ENCODE results near the gene CES4A.

DNA sequence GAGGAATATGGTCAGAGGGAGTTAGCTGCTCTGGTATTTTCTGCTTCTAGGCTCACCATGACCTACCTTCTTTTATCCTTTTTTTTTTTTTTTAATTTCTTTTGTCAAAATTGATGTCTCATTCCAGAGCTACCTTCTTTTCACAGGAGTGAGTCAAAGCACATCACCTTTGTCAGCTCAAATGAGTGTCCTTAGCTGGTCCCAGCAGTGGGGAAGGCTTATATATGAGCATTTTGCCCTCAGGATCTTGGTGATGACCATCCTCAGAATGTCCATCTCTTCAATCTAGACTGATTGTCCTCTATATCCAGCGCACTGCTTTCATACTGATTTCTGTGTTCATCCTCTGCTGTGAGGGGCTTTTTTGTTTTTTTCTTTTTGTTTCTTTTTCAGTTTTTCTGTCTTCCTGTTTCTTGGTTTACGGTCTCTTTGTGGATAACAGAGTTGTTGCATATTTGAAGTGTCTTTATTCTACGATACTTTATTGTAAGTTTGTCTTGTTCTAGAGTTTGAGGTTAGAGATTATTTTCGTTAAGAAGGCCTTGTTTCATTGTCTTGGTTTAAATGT lies 65.5 kb downstream of the CES4A start:
- TF ChIP-seq, protein P1, sequence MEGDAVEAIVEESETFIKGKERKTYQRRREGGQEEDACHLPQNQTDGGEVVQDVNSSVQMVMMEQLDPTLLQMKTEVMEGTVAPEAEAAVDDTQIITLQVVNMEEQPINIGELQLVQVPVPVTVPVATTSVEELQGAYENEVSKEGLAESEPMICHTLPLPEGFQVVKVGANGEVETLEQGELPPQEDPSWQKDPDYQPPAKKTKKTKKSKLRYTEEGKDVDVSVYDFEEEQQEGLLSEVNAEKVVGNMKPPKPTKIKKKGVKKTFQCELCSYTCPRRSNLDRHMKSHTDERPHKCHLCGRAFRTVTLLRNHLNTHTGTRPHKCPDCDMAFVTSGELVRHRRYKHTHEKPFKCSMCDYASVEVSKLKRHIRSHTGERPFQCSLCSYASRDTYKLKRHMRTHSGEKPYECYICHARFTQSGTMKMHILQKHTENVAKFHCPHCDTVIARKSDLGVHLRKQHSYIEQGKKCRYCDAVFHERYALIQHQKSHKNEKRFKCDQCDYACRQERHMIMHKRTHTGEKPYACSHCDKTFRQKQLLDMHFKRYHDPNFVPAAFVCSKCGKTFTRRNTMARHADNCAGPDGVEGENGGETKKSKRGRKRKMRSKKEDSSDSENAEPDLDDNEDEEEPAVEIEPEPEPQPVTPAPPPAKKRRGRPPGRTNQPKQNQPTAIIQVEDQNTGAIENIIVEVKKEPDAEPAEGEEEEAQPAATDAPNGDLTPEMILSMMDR (conservative IDR thresholded peaks at IDR 0.05; ENCODE audit: low read length): no peak
- TF ChIP-seq EZH2phosphoT487 (IDR thresholded peaks at IDR 0.05; ENCODE audit: borderline replicate concordance): no peak

All from Loucy (cell line).